ENCODE results near the gene CFAP43.
"Not testable (repeated sequence)": the region's sequence is repeated elsewhere in the genome, so short reads cannot be mapped to it uniquely, and the experiment has no call there.

Gene CFAP43

GRCh38 chr10:104193787-104194186, 38.4 kb downstream of the CFAP43 start:
- no peak for TF ChIP-seq CTCF (IDR thresholded peaks at IDR 0.05; ENCODE audit: low read depth, low read length, missing control alignments)
- in situ Hi-C loops (cut with HindIII; ENCODE audit: low pct_ligation_motif_present, low sequenced_read_pairs), result no loop called here
- DNase-seq, result no peak
- peaks cover 4% of the 10 kb centered on the region for H3K27me3 ChIP-seq (replicated peaks)
- H3K4me3 ChIP-seq (ENCODE audit: low read depth, low read length), result no peak overlapping the region
- H3K27ac ChIP-seq, result no peak overlapping the region
- no peaks in the 10 kb centered on the region for H3K36me3 ChIP-seq (replicated peaks)

- Histone ChIP-seq H3K36me3 (replicated peaks) (no peaks in the 10 kb centered on the region), H3K27me3 (replicated peaks) (peaks cover 4% of the 10 kb centered on the region)
These were observed 41.5 kb downstream of the CFAP43 start for GRCh38 chr10:104190695-104191094.

GRCh38 chr10:104183682-104184081, 48.5 kb downstream of the CFAP43 start:
- Histone ChIP-seq H3K27ac (no peak overlapping the region), H3K4me3 (ENCODE audit: low read depth, low read length) (no peak overlapping the region), H3K36me3 (replicated peaks) (no peaks in the 10 kb centered on the region), H3K27me3 (replicated peaks) (no peaks in the 10 kb centered on the region)
- in situ Hi-C loops (cut with HindIII; ENCODE audit: low pct_ligation_motif_present, low sequenced_read_pairs), result no loop called here
- DNase-seq, result no peak
- TF ChIP-seq CTCF (IDR thresholded peaks at IDR 0.05; ENCODE audit: low read depth, low read length, missing control alignments), result no peak

More at GRCh38 chr10:104190695-104191094, 41.5 kb downstream of the CFAP43 start:
- Histone ChIP-seq H3K4me3 (ENCODE audit: low read depth, low read length) (no peak overlapping the region), H3K27ac (no peak overlapping the region)
- DNase-seq, result no peak
- in situ Hi-C loops (cut with HindIII; ENCODE audit: low pct_ligation_motif_present, low sequenced_read_pairs), result no loop called here
- TF ChIP-seq CTCF (IDR thresholded peaks at IDR 0.05; ENCODE audit: low read depth, low read length, missing control alignments), result no peak

- DNase-seq; H3K4me3 ChIP-seq (ENCODE audit: low read depth, low read length); in situ Hi-C loops (cut with HindIII; ENCODE audit: low pct_ligation_motif_present, low sequenced_read_pairs); H3K36me3 ChIP-seq (replicated peaks); H3K27ac ChIP-seq; H3K27me3 ChIP-seq (replicated peaks): not testable (repeated sequence)
These were observed 58.0 kb downstream of the CFAP43 start for GRCh38 chr10:104174136-104174535.

GRCh38 chr10:104170610-104171254, 61.4 kb downstream of the CFAP43 start:
- H3K4me3 ChIP-seq (ENCODE audit: low read depth, low read length), result no peak overlapping the region
- H3K36me3 ChIP-seq (replicated peaks), result no peaks in the 10 kb centered on the region
- H3K27ac ChIP-seq, result no peak overlapping the region
- in situ Hi-C loops (cut with HindIII; ENCODE audit: low pct_ligation_motif_present, low sequenced_read_pairs), result no loop called here
- no peak for TF ChIP-seq CTCF (IDR thresholded peaks at IDR 0.05; ENCODE audit: low read depth, low read length, missing control alignments)
- H3K27me3 ChIP-seq (replicated peaks), result peaks cover 2% of the 10 kb centered on the region
- no peak for DNase-seq

GRCh38 chr10:104155591-104155990, 76.6 kb downstream of the CFAP43 start:
- no peak overlapping the region for H3K4me3 ChIP-seq (ENCODE audit: low read depth, low read length)
- no peak overlapping the region for H3K27ac ChIP-seq
- H3K36me3 ChIP-seq (replicated peaks), result no peaks in the 10 kb centered on the region
- no peak for TF ChIP-seq CTCF (IDR thresholded peaks at IDR 0.05; ENCODE audit: low read depth, low read length, missing control alignments)
- no peak for DNase-seq
- in situ Hi-C loops (cut with HindIII; ENCODE audit: low pct_ligation_motif_present, low sequenced_read_pairs), result no loop called here
- peaks cover 3% of the 10 kb centered on the region for H3K27me3 ChIP-seq (replicated peaks)

Data from brain microvascular endothelial cell (primary cell).